Breast epithelium (tissue), 4 donors: ENCODE data around the gene GARS1. TPM values are rescaled to one million over a fixed set of nuclear protein-coding genes. Genes with fewer than 3 reads are reported as not detected.

ENCODE experiments used
- DNase-seq, 2 donors: peaks; one replicate each; pipeline ENCODE4 v3.0.0-alpha.2; 2019; ENCODE audit warnings: low spot score in 2 of 2
- H3K27ac ChIP-seq, 2 donors: fragments of 200-600 bp; sonication (generic) in 1 of 2; one replicate each; pipeline ENCODE4 v1.5.1; 2016 to 2019; ENCODE audit warnings: mild to moderate bottlenecking in 1 of 2
- H3K27me3 ChIP-seq, 2 donors: fragments of 200-600 bp; sonication (generic) in 1 of 2; one replicate each; pipeline versions ENCODE4 v1.5.1 to v1.6.0; 2017 to 2019; ENCODE audit warnings: control low read depth in 1 of 2, mild to moderate bottlenecking in 1 of 2
- H3K36me3 ChIP-seq: fragments of 200-600 bp; one replicate; pipeline ENCODE4 v1.5.1; 2019
- H3K4me1 ChIP-seq, 2 donors: fragments of 200-600 bp; sonication (generic); one replicate each; pipeline ENCODE4 v1.5.1; 2016 to 2019; ENCODE audit warnings: control low read depth in 1 of 2
- H3K4me3 ChIP-seq, 3 donors: fragments of 200-600 bp; sonication (generic); 1 replicate in 2 of 3; 2 replicates in 1 of 3; pipeline ENCODE4 v1.5.1; 2016 to 2019; ENCODE audit warnings: mild to moderate bottlenecking in 3 of 3, moderate library complexity in 2 of 3
- H3K9me3 ChIP-seq, 2 donors: fragments of 200-600 bp; sonication (generic) in 1 of 2; one replicate each; pipeline ENCODE4 v1.5.1; 2016 to 2019; ENCODE audit warnings: control low read depth in 1 of 2
- CTCF ChIP-seq, 3 donors: fragments of 450-650 bp; IDR thresholded peaks; one replicate each; pipeline ENCODE4 v1.5.1; 2016 to 2017; ENCODE audit warnings: antibody characterized with exemption in 3 of 3, mild to moderate bottlenecking in 3 of 3, moderate library complexity in 3 of 3
- POLR2A ChIP-seq: fragments of 450-650 bp; IDR thresholded peaks from one replicate; pipeline ENCODE4 v1.6.1; 2016; ENCODE audit warnings: antibody characterized with exemption, mild to moderate bottlenecking, moderate library complexity
- POLR2AphosphoS5 ChIP-seq, 3 donors: sonication (generic); formaldehyde crosslinking; IDR thresholded peaks; one replicate each; pipeline ENCODE4 v1.6.1; 2017; ENCODE audit warnings: antibody characterized with exemption in 3 of 3
- intact Hi-C: fragments of 100-400 bp; cut with DNase I; formaldehyde crosslinking; loops from one replicate; pipeline ENCODE4 v1.15.1; 2023; ENCODE audit warnings: low total_unique reads
- total RNA-seq, 3 donors: library from RNA; depleted of rRNA; stranded (reverse); fragments of >200 nt; gene quantifications; one replicate each; pipeline ENCODE4 v1.1.0, GENCODE V29; 2016

GARS1 gene
- total RNA-seq, 3 donors from 2014 or later: 50.9 to 66.9 (median 56.8) TPM

- H3K9me3 ChIP-seq: no peaks in the 10 kb centered on the region
- TF ChIP-seq POLR2AphosphoS5 (IDR thresholded peaks at IDR 0.05) (no peak), CTCF (IDR thresholded peaks at IDR 0.05) (no peak)
- no peak for DNase-seq
- H3K27ac ChIP-seq: no peak overlapping the region
- no peaks in the 10 kb centered on the region for H3K27me3 ChIP-seq
- intact Hi-C loops: no loop called here
- H3K4me1 ChIP-seq: peaks cover 0 to 4% of the 10 kb centered on the region in 2 donors
- H3K4me3 ChIP-seq: no peak overlapping the region
- H3K36me3 ChIP-seq: peaks cover 11% of the 10 kb centered on the region
These were observed 19.0 kb downstream of the GARS1 start for GRCh38 chr7:30613366-30614325.

GRCh38 chr7:30616318-30616717 is 21.6 kb downstream of the GARS1 start:
- TF ChIP-seq POLR2A (no peak), POLR2AphosphoS5 (IDR thresholded peaks at IDR 0.05) (no peak), CTCF (IDR thresholded peaks at IDR 0.05) (no peak)
- H3K36me3 ChIP-seq: peaks cover 5% of the 10 kb centered on the region
- DNase-seq: no peak
- no peak overlapping the region for H3K27ac ChIP-seq
- intact Hi-C loops: no loop called here
- H3K27me3 ChIP-seq: no peaks in the 10 kb centered on the region
- peaks cover 0 to 4% of the 10 kb centered on the region in 2 donors for H3K4me1 ChIP-seq
- H3K4me3 ChIP-seq: no peak overlapping the region
- H3K9me3 ChIP-seq: no peaks in the 10 kb centered on the region

DNA sequence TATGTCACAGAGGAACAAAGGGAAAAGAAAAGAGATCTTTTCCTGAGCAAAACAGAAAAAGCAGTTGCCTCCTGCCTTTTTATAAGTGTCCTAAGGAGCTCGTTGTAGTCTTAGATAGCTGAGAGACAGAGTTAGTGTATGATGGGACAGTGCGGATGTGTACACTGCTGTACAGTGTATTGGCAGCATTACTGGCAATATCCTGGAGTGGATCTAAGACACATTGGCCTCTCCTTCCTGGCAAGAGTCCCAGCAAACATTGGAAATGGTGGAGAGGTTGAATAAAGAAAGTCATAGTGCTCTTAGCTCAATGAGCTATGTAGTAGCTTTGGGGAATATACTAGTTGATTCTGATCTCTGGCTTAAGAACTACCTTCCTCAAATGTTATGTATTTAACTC is 22.7 kb downstream of the GARS1 start:
- Histone ChIP-seq H3K27ac (no peak overlapping the region), H3K9me3 (no peaks in the 10 kb centered on the region), H3K27me3 (no peaks in the 10 kb centered on the region), H3K4me1 (peaks cover 0 to 4% of the 10 kb centered on the region in 2 donors), H3K4me3 (no peak overlapping the region), H3K36me3 (peaks cover 5% of the 10 kb centered on the region)
- TF ChIP-seq POLR2A (no peak), POLR2AphosphoS5 (IDR thresholded peaks at IDR 0.05) (no peak), CTCF (IDR thresholded peaks at IDR 0.05) (no peak)
- intact Hi-C loops: no loop called here
- DNase-seq: no peak

DNA sequence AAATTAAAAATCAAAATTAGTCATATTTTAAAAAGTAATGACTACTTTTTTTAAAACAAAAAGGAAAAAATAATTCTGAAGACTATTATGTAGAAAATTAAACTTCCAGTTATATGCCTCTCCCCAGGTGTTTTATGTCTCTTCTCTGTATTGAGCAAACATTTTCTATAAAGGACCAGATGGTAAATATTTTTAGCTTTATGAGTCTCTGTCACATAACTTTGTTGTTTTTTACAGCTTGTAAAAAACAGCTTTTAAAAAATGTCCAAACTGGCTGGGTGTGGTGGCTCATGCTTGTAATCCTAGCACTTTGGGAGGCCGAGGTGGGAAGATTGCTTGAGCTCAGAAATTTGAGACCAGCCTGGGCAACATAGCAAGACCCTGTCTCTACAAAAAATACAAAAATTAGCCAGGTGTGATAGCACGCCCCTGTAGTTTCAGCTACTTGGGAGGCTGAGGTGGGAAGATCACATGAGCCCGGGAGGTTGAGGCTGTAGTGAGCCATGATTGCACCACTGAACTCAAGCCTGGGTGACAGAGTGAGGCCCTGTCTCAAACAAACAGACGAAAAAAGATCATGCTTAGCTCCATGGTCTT is 23.5 kb downstream of the GARS1 start:
- intact Hi-C loops: no loop called here
- Histone ChIP-seq H3K36me3 (peaks cover 5% of the 10 kb centered on the region), H3K9me3 (no peaks in the 10 kb centered on the region)

More for the DNA sequence above, 23.5 kb downstream of the GARS1 start:
- Histone ChIP-seq H3K4me3 (no peak overlapping the region), H3K27me3 (no peaks in the 10 kb centered on the region), H3K27ac (no peak overlapping the region), H3K4me1 (peaks cover 0 to 4% of the 10 kb centered on the region in 2 donors)
- TF ChIP-seq CTCF (IDR thresholded peaks at IDR 0.05) (no peak), POLR2A (no peak), POLR2AphosphoS5 (IDR thresholded peaks at IDR 0.05) (no peak)
- no peak for DNase-seq
